Stimulated activated CD4-positive, alpha-beta T cell treated with anti-CD3 and anti-CD28 coated beads, TNF-alpha, amount 100 ng/mL, for 48 hours (primary cell): ENCODE measurements around the gene RAMP2.

ENCODE experiments used
- DNase-seq, 3 donors: peaks; one replicate each; pipeline ENCODE4 v3.0.0-alpha.2; 2020; ENCODE audit warnings: low read depth in 3 of 3

Gene RAMP2

GRCh38 chr17:42795061-42795460, 34.0 kb downstream of the RAMP2 start:
- no peak for DNase-seq

- DNase-seq, result no peak
Observed at GRCh38 chr17:42795465-42795864, 34.4 kb downstream of the RAMP2 start.

- no peak for DNase-seq
Observed at GRCh38 chr17:42796066-42796758, 35.2 kb downstream of the RAMP2 start.

GRCh38 chr17:42797067-42798007, 36.3 kb downstream of the RAMP2 start:
- DNase-seq, result no peak

- DNase-seq, result no peak
Observed at GRCh38 chr17:42798011-42798382, 37.0 kb downstream of the RAMP2 start.

GRCh38 chr17:42798383-42799380, 37.7 kb downstream of the RAMP2 start, which contains the start of the genes CNTD1 and COA3:
Gene CNTD1, plus strand, starts transcription at chr17:42798861. Its CDS starts 207 bp downstream, at chr17:42799068.
Gene COA3, minus strand, starts transcription at chr17:42798704. Its CDS starts 23 bp downstream, at chr17:42798681.
- peak; percentile 71 to 76 (median 72) for DNase-seq

GRCh38 chr17:42803074-42803883, 42.3 kb downstream of the RAMP2 start:
- no peak for DNase-seq

GRCh38 chr17:42804918-42805367, 43.9 kb downstream of the RAMP2 start:
- no peak for DNase-seq

GRCh38 chr17:42806249-42806648, 45.2 kb downstream of the RAMP2 start:
- no peak for DNase-seq

- no peak for DNase-seq
Observed at GRCh38 chr17:42809250-42809649, 48.2 kb downstream of the RAMP2 start.
